Measurements from ENCODE around the gene CCNY. TPM values are rescaled to one million over a fixed set of nuclear protein-coding genes. Genes with fewer than 3 reads are reported as not detected.
"Not testable (repeated sequence)": the region's sequence is repeated elsewhere in the genome, so short reads cannot be mapped to it uniquely, and the experiment has no call there.

CCNY gene
- total RNA-seq, 3 donors from 2014 or later = 28.7 to 41.0 (median 36.1) TPM

DNA sequence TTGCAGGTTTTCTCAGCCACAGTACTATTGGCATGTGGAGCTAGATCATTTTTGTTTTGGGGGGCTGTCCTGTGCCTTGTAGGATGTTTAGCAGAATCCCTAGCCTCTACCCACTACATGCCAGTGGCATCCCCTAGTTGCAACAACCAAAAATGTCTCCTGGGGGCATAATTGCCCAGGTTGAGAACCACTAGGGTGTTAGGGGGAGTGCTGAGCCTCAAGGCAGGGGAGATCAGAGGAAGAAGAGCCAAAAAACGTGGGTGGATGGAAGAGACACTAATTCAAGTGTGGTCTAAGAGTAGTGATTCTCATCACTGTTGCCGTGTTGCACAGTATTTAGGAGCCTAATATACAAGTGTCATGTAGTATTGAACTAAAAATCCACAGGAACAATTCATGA is 31.7 kb upstream of the CCNY start:
- Histone ChIP-seq H3K27me3 (no peaks in the 10 kb centered on the region), H3K4me1 (no peaks in the 10 kb centered on the region), H3K9me3 (no peaks in the 10 kb centered on the region), H3K4me3 (no peak overlapping the region), H3K27ac (no peak overlapping the region), H3K36me3 (no peaks in the 10 kb centered on the region)
- DNase-seq (ENCODE audit: low spot score in 2 of 2) = no peak
- intact Hi-C loops (cut with DNase I; ENCODE audit: low total_unique reads) = no loop called here
- TF ChIP-seq, protein P1, sequence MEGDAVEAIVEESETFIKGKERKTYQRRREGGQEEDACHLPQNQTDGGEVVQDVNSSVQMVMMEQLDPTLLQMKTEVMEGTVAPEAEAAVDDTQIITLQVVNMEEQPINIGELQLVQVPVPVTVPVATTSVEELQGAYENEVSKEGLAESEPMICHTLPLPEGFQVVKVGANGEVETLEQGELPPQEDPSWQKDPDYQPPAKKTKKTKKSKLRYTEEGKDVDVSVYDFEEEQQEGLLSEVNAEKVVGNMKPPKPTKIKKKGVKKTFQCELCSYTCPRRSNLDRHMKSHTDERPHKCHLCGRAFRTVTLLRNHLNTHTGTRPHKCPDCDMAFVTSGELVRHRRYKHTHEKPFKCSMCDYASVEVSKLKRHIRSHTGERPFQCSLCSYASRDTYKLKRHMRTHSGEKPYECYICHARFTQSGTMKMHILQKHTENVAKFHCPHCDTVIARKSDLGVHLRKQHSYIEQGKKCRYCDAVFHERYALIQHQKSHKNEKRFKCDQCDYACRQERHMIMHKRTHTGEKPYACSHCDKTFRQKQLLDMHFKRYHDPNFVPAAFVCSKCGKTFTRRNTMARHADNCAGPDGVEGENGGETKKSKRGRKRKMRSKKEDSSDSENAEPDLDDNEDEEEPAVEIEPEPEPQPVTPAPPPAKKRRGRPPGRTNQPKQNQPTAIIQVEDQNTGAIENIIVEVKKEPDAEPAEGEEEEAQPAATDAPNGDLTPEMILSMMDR (IDR thresholded peaks at IDR 0.05) = no peak
- TF ChIP-seq POLR2AphosphoS5 (IDR thresholded peaks at IDR 0.05) (no peak), POLR2A (IDR thresholded peaks at IDR 0.05) (no peak)

DNA sequence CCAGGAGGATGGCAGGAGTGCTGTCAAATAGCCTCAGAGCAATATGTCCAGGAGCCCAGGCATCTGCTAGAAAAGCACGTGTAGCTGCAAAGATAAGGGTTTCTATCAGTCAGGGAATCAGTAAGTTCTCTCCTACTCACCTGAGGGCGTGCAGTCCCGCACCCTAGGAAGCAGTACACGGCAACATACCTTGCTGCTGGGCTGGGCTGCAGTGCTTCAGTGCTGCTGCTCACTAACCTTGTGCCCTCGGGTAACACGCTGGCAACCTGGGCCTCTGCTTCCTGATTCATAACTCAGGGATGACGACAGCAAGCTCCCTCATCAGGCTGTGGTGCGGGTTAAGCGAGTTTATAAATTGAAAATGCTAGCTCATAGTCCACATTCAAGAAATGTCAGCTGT is 29.5 kb upstream of the CCNY start:
- no peaks in the 10 kb centered on the region for H3K4me1 ChIP-seq
- H3K27ac ChIP-seq = no peak overlapping the region
- intact Hi-C loops (cut with DNase I; ENCODE audit: low total_unique reads) = no loop called here
- H3K9me3 ChIP-seq = no peaks in the 10 kb centered on the region
- DNase-seq (ENCODE audit: low spot score in 2 of 2) = peak; percentile 61 to 74
- no peaks in the 10 kb centered on the region for H3K36me3 ChIP-seq
- H3K27me3 ChIP-seq = no peaks in the 10 kb centered on the region
- TF ChIP-seq POLR2AphosphoS5 (IDR thresholded peaks at IDR 0.05) (no peak), POLR2A (IDR thresholded peaks at IDR 0.05) (no peak)
- TF ChIP-seq, protein P1 (IDR thresholded peaks at IDR 0.05) = no peak
- H3K4me3 ChIP-seq = no peak overlapping the region

DNA sequence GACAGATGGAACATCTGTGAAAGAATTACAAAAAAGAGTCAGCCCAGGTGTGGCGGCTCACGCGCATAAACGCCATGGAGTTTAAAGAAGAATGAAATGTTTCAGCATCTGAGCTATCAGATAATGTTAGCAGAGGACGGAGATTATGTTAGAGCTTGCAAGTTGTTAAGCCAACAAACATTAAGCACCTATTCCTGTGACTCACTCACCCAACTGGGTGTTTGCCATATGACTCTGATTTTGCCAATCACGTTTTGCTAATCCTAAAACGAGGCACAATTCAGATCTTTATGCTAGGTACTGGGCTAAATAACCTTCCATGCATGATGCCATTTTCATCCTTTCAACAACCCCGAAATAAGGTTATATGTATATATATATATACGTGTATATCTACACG is 29.0 kb upstream of the CCNY start:
- Histone ChIP-seq H3K9me3 (no peaks in the 10 kb centered on the region), H3K4me3 (no peak overlapping the region), H3K27me3 (no peaks in the 10 kb centered on the region), H3K4me1 (no peaks in the 10 kb centered on the region), H3K36me3 (no peaks in the 10 kb centered on the region), H3K27ac (no peak overlapping the region)
- no peak for DNase-seq (ENCODE audit: low spot score in 2 of 2)
- intact Hi-C loops (cut with DNase I; ENCODE audit: low total_unique reads) = no loop called here
- TF ChIP-seq POLR2AphosphoS5 (IDR thresholded peaks at IDR 0.05) = no peak
- TF ChIP-seq POLR2A (IDR thresholded peaks at IDR 0.05) = no peak
- TF ChIP-seq, protein P1 (IDR thresholded peaks at IDR 0.05) = no peak

DNA sequence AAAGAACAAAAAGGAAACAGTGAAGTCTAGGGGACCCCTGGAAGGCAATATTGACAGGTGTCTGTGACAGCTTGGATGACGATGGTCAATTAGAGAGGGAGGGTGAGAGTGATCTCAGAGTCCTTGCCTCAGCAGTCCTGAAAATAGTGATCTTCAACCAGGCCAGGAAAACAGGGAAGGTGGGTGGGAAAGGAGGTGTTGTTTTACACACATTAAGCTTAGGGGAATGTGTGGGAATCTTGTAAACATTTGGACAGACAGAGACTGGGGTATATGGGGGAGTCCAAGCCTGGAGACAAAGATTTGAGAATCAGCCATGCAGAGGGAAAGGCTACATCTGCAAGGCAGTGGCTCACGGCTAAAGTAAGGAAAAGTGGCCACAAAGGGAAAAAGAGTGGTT is 27.5 kb upstream of the CCNY start:
- no peak for DNase-seq (ENCODE audit: low spot score in 2 of 2)
- Histone ChIP-seq H3K27me3 (no peaks in the 10 kb centered on the region), H3K4me3 (no peak overlapping the region), H3K36me3 (no peaks in the 10 kb centered on the region), H3K4me1 (no peaks in the 10 kb centered on the region), H3K9me3 (no peaks in the 10 kb centered on the region), H3K27ac (no peak overlapping the region)
- intact Hi-C loops (cut with DNase I; ENCODE audit: low total_unique reads) = no loop called here
- TF ChIP-seq POLR2AphosphoS5 (IDR thresholded peaks at IDR 0.05) = no peak
- no peak for TF ChIP-seq POLR2A (IDR thresholded peaks at IDR 0.05)
- TF ChIP-seq, protein P1 (IDR thresholded peaks at IDR 0.05) = no peak

DNA sequence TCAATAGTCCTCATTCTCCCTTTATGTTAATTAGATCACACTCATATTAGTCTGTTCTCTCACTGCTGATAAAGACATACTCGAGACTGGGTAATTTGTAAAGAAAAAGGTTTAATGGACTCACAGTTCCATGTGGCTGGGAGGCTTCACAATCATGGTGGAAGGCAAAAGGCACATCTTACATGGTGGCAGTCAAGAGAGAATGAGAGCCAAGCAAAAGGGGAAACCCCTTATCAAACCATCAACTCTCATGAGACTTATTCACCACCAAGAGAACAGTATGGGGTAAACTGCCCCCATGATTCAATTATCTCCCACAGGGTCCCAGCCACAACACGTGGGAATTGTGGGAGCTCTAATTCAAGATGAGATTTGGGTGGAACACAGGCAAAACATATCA is 22.2 kb upstream of the CCNY start:
- H3K4me1 ChIP-seq; H3K4me3 ChIP-seq; H3K9me3 ChIP-seq; intact Hi-C loops (cut with DNase I; ENCODE audit: low total_unique reads); H3K27me3 ChIP-seq; DNase-seq (ENCODE audit: low spot score in 2 of 2); H3K36me3 ChIP-seq; H3K27ac ChIP-seq: not testable (repeated sequence)

DNA sequence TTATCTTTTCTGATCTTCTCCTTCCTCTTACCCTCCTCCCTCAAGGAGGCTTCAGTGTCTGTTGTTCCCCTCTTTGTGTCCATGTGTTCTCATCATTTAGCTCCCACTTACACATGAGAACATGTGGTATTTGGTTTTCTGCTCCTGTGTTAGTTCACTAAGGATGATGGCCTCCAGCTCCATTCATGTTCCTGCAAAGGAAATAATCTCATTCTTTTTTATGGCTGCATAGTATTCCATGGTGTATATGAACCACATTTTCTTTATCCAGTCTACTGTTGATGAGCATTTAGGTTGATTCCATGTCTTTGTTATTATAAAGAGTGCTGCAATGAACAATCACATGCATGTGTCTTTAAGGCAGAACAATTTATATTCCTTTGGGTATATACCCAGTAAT is 21.1 kb upstream of the CCNY start:
- H3K27me3 ChIP-seq; H3K9me3 ChIP-seq; DNase-seq (ENCODE audit: low spot score in 2 of 2); H3K4me3 ChIP-seq; H3K36me3 ChIP-seq; intact Hi-C loops (cut with DNase I; ENCODE audit: low total_unique reads); H3K27ac ChIP-seq; H3K4me1 ChIP-seq: not testable (repeated sequence)
